Heart left ventricle (tissue), 13 donors: Measurements from ENCODE around the gene NAB1.

Experiments used
- POLR2A ChIP-seq, 2 donors: fragments of 450-650 bp; IDR thresholded peaks; one replicate each; pipeline ENCODE4 v1.6.1; 2017; ENCODE audit warnings: antibody characterized with exemption in 2 of 2, mild to moderate bottlenecking in 2 of 2, moderate library complexity in 2 of 2
- TF ChIP-seq, protein P1 (sequence below), 12 donors: fragments of 200-600 bp; sonication (generic) in 4 of 12; IDR thresholded peaks; one replicate each; pipeline versions ENCODE4 v1.5.0 to v1.8.0; 2018 to 2022; ENCODE audit warnings: antibody characterized with exemption in 12 of 12, mild to moderate bottlenecking in 5 of 12
- donor health status: ischemic (EF 13 %, LVEDD 7.1; RV severe dilation, severe dysfunction).
- donor health status: DM: no; HTN: yes; CAD: no.
- donor health status: DM: no; HTN: no; CAD: no.
- donor health status: ischemic (EF 25% LVEDD 6.9; RV normal size, moderate dysfunction).
- donor health status: ischemic (EF 25% LVEDD 5.7; RV mildly dilated, moderate dysfunction).
- donor health status: ischemic (EF 35%, LVEDD 5.7; RV mildly dilated, moderate dysfunction).
- donor health status: nonischemic (EF 11% LVEDD 7.7; RV severe dilation, severe dysfunction).
- donor health status: DM: yes; HTN: yes; CAD: no.
- donor health status: PGD.
- donor health status: ischemic (EF 29% LVEDD 5.4; RV normal size, mild dysfunction).
- donor health status: nonischemic (EF 23%, LVEDD 6.1; RV moderate dilation, normal function).

DNA sequence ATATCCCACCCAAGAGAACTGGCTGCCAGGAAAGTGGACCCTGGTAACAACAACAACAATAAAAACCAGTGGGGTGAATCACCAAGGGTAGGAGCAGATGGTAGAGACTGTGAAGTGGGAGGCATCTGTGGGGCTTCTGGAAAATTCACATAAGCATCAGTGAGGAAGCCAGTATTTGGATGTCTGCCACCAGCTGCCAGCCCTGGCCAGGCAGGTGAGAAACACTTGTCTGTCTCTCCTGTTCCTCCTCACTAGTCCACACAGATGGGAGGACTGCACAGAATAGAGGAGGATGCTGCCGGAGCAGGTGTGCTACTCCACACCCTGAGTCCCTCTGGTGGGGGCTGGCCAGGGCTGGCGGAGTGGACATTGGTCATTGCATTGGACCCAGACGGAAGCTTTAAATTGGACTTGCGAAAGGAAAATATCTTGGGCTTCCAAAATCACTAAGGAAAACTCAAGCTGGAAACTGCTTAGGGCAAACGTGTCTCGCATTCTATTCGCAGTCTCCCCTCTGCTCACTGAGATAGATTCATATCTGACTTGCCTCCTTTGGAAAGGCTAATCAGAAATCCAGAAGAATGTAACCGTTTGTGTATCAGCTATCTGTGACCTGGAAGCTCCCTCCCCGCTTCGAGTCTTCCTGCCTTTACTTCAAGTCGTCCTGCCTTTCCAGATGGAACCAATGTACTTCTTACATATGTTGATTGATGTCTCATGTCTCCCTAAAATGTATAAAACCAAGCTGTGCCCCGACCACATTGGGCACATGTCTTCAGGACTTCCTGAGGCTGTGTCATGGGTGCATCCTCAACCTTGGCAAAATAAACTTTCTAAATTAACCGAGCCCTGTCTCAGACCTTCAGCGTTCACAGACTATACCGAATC is 69.1 kb downstream of the NAB1 start:
- no peak for TF ChIP-seq POLR2A (IDR thresholded peaks at IDR 0.05)
- TF ChIP-seq, protein P1, sequence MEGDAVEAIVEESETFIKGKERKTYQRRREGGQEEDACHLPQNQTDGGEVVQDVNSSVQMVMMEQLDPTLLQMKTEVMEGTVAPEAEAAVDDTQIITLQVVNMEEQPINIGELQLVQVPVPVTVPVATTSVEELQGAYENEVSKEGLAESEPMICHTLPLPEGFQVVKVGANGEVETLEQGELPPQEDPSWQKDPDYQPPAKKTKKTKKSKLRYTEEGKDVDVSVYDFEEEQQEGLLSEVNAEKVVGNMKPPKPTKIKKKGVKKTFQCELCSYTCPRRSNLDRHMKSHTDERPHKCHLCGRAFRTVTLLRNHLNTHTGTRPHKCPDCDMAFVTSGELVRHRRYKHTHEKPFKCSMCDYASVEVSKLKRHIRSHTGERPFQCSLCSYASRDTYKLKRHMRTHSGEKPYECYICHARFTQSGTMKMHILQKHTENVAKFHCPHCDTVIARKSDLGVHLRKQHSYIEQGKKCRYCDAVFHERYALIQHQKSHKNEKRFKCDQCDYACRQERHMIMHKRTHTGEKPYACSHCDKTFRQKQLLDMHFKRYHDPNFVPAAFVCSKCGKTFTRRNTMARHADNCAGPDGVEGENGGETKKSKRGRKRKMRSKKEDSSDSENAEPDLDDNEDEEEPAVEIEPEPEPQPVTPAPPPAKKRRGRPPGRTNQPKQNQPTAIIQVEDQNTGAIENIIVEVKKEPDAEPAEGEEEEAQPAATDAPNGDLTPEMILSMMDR (IDR thresholded peaks at IDR 0.05): no peak
